HG03103 (cell line): Measurements from ENCODE around the gene GRID1.

Experiments used
- ATAC-seq: cut with Tn5 transposase; IDR thresholded peaks from one replicate; pipeline ENCODE4 v1.9.1; 2021; ENCODE audit warnings: low read depth; ENCODE audit not compliant: unreplicated experiment

The GRID1 gene

DNA sequence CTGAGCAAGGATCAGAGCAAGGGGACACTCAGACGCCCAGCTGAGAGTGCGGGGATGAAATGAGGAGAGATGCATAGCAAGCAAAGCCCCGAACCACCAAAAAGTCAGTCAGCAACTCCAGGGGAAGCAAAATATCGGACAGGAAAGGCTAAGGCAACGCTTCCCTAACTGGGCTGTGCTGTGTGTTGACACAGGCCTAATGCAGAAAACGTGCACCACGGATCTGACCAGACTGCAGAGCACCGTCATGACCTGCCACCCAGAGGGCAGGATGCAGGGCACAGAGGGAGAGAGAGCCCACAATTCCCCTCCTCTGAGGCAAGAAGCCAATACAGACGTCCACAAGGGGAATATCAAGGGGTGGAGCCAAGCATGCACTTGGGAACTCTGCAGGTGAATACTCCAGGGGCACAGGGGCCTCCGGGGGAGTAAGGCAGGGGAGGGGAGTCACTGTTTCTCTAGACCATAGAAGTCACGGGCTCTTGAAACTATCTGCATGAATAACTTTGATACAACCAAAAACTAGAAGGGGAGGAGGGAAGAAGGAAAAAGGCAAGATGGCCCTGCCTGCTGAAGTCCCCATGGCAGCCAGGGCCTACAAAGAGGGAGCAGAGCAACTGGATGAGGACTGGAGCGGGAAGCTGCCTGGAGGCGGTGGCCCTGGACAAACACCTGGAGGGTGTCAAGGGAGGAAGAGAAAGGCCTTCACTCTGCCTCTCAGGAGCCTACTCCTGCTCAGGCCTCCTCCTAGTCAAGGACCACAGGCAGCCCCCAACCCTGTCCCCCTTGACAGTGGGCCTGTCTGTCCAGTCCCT is 26.2 kb downstream of the GRID1 start:
- ATAC-seq = no peak

DNA sequence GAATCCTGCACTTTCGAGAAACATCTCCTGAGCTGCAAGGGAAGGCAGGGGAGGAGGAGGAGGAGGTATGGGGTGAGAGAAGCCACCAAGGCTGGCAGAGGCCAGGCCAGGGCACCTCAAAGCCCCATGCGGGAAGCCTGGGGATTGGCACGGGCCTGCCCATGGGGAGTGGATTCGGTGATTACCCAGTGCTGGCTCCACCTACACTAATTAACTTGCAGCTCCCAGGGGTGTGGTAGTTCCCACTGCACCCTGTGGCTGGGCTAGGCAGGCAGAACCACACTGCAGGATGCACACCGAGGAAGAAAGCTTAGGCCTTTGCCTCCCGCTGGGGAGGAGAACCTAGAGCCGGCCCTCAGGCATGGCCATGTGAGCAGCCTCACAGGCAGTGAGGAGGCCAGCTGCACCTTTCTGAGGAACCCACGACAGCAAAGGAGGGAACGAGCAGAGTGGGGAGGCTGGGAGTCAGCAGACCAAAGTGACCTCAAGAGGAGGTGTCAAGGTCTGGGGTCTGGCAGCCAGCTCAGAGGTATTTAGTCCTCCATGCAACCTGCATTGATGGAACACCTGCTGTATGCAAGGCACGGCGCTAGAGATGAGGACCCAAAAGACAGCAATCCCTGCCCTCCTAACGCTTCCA is 27.2 kb downstream of the GRID1 start:
- ATAC-seq = no peak

- no peak for ATAC-seq
Measured at GRCh38 chr10:86337121-86337601, 29.4 kb downstream of the GRID1 start.

DNA sequence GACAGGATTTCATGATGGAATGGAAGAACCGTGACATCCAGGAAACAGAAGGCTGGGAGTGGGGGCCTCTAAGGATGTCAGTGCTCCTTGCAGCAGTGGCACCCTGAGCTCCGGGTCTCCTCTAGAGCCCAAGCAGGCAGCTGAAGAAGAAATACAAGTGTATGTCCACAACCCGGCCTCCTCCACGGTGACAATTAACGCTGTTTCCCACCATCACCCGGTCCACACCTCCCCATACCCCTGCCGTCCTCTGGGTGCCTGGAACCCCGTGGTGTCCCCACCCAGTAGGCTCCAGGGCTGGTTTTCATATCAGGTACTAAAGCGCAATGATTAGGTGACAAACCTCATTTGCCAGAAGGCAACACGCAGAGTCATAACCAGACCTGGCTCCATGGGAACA is 30.3 kb downstream of the GRID1 start:
- ATAC-seq = no peak

DNA sequence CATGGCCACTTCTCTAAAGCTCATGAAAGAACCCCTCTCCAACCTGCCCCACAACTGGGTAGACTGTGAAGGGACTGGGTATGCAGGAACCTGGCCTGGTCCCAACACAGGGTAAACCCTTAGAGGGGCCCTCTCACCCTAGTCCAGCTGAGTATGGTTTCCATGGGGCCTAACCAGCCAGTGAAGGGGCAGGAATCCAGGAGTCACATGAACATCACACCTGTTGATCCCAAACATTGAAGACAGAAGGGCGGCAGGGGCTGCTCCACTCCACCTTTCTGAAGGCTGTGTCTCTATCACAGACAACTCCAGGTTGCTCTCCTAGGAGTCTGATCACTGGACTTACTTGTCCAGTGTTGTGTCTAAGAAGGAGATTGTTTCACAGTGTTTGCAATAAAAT is 30.8 kb downstream of the GRID1 start:
- no peak for ATAC-seq

GRCh38 chr10:86335257-86335656 is 31.3 kb downstream of the GRID1 start:
- no peak for ATAC-seq

GRCh38 chr10:86334488-86335085 is 32.0 kb downstream of the GRID1 start:
- no peak for ATAC-seq

DNA sequence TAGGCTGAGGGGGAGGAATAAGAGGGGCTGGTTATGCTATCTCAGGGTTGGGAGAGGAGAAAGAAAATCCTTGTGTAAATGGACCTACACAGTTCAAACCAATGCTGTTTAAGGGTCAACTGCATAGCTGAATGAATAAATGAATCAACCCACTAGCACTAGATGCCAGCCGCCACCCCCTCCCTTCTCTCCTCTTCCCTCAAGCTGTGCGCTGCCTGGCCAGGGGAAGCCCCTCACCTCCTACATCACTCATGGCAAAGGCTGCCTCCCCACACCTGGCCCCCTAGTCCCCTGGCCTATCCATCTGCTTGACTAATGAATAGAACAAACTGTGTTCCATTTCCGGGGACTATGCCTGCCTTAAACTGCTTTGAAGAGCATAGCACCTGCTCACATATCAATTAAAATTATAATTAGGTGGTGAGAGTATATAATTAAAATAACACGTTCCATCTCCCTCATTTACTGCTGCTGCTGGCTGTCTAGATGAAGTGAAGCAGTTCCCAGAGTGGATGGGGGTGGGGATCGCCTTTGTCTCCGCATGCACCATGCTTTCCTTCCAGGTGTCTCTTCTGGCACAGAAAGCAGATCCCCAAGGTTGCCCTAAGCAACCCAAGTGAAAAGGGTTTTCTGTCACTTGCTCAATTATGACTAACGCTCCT is 32.6 kb downstream of the GRID1 start:
- no peak for ATAC-seq

DNA sequence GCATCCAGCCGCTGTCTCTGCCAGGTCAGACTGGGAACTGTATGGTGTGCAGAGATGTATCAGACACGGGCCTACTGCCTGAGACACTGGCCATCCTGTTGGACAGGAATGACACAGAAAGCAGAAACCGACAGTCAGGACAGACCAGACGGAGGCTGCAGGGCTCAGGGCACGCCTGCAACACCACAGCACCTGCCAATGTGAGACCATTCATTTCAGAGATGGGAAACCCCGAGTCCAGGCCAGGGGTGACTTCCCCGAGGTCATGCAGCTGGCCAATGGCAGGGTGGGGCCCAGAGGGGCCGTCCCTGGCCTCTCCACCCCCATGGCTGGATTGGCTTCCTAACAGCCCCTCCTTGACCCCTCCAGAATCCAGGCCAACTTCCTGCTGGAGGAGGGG is 34.7 kb downstream of the GRID1 start:
- no peak for ATAC-seq

DNA sequence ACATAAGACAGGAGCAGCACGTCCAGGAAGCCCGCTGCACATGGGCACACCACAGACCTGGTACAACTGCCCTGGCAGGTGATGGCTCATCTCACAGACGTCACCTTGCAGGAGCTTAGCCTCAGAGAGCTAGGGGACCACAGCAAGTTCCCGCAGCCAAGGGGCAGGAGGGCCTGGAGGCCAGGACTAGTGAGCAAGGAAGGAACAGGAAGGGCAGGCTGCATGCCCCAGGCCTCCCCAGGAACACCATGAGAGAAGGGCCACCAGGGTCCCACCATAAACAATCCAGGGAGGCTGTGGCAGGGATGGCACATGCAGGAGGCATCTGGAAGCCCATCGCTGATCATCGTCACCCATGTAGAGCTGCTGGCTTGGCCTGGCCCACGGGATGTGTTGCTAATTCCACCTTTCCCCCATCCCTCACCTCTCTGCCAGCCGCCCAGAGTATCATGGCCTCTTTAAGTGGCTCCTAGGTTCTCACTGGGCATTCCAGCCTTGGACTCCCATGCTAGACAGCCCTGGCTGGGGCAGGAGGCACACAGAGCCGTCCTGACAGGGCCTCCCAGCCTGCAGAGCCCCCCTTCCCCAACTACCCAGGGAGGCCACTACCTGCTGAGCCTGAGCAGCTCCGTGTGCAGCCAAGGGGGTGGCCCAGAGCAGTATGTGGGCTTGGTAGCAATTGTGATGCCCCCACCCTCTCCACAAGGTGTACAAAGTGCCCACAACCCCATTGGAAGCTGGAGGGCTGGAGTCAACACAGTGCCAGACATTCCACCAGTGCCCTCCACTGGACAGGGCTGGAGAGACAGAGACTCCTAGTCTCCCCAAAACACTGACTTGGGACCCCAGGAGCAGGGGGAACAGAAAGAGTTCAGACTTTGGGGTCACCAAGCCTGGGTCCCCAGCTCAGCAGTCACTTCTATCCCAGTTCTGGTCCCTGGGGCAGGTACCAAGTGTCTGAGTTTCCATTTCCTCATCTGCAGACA is 35.5 kb downstream of the GRID1 start:
- ATAC-seq = no peak

DNA sequence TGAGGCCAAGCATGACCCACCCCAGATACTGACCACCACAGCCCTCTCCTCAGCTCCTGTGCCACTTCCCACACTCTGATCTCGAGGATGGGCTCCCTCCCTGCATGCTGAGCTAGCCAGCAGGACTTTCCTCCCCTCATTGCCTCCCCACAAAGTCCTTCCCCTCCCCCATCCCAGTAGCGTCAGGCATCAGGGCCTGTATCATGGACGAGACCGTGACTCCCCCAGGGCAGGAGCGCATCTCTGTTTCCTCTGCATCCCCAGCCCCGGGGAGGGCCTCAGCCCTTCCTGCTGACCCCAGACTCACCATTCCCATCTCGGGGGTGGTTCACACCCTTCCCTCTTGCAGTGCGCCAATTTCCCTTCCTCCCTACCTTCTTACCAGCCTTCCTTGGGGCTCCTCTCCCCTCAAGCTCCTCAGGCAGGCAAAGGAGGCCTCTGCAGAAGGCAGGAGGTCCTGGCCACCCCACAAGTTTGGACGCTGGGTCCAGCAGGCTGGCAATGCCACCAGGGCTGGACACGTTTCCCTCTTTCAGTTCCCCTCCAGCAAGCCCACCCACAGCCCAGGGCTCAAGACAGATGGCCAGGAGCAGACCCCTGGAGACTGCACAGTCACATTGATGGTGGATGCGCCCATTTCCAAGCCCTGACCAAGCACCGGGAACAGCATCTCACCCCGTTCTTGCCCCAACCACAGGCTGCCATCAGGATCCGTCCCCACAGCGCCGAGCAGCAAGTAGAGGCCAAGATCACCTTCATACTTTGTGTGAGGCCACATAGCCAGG is 36.5 kb downstream of the GRID1 start:
- ATAC-seq = no peak

DNA sequence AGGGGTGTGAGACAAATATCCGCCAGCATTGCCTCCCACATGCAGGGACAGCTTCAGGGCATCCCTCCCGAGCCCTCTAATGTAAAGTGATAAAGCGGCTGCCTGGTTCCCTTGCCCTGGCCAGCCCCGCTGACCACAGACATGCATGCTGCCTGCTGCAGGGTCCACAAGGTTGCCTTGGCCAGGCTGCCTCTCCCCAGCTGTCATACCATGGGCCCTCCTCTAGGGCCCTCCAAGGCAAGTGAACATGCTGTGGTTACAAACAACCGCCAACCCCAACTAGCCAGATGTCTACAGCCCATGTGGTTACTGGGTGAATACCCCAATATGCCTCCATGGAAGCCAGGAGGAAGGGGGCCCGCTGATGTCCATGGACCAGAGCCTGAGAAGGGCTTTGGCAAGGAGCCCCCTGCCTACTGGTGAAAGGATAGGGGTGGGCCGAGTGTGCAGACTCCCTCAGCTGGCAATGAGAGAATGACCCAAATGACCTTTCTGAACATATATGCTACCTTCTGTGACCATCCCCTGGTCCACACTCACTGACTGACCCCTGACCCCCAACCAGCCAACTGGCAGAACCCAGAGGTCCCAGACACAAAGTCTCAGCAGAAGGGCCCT is 37.4 kb downstream of the GRID1 start:
- ATAC-seq = no peak

DNA sequence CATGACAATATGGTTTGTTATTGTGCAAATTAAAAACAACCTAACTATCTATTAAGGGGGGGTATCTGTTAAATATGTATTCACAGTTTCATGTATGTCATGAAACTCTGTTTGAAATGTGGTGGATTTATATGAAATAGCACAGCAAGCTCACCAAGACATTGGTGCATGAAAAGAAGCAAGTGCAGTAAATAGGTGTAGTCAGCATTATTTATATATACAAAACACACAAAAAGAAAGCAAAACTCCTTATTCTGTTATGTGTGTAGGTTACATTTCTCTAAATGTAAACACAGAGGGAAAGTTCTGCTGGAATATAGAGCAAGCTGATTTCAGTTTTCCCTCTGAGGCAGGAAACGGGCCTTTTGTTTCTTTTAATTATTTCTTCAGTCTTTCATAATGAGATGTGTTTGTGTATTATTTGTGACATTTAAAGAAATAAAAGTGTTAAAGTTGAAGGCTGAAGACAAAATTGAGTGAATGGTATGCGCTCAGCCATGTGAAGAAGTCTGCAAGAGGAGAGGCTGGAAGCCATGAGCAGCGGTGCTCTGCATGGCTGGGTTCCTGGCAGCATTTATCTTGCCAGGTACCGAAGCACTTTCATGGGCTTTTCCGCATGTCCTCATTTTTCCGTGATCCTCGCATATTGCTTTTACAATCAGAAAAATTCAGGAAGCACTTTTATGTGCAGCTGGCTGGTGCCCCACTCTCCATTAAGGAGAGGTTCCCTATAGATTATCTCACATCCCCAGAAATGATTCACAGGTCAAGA is 38.5 kb downstream of the GRID1 start:
- no peak for ATAC-seq

GRCh38 chr10:86325158-86325557 is 41.4 kb downstream of the GRID1 start:
- no peak for ATAC-seq

DNA sequence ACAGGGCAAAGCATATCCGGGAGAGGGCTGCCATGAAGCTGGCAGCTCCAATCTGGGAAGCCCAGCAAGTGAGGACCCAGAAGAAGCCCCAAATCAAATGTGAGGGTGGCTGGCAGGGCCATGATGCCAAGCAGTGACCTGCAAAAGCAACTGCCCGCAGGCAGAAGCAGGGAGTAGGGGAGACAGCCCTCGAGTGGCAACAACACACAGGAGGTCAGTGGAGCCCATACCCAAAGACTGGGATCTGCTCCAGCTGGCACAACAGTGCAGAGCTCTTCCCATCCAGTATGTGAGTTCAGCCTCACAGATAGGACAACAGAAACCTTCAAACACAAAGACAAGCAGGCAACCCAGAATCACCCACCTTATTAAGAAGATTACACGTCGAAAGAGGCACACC is 45.0 kb downstream of the GRID1 start:
- ATAC-seq = no peak

DNA sequence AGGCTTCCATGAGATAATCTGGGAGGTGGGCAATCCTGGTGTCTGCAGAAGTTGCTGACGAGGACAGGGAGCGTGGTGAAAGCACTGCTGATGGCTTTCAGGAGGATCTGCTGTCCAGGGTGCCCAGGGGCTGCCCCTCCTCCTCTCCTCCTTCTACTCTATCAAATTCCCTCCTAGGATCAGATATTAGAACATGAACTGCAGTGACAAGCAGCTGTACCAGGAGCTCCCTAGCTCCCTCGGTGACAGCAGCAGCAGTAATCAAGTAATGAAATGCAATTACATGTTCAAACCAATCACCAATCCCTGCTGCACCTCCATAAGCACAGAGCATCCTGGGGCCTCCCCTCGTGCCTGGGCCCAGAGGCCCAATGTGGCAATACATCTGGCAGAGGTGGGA is 46.9 kb downstream of the GRID1 start:
- ATAC-seq = no peak

- no peak for ATAC-seq
Measured at GRCh38 chr10:86317949-86318725, 48.5 kb downstream of the GRID1 start.
